ENCODE measurements around the gene CDKAL1.
"Not testable (repeated sequence)": the region's sequence is repeated elsewhere in the genome, so short reads cannot be mapped to it uniquely, and the experiment has no call there.

The CDKAL1 gene

GRCh38 chr6:21173031-21173430 is 638.8 kb downstream of the CDKAL1 start:
- no peak for DNase-seq (ENCODE audit: low read depth in 2 of 2)

- DNase-seq (ENCODE audit: low read depth in 2 of 2) = no peak
Measured at GRCh38 chr6:21173678-21174077, 639.4 kb downstream of the CDKAL1 start.

GRCh38 chr6:21176197-21176596 is 641.9 kb downstream of the CDKAL1 start:
- DNase-seq (ENCODE audit: low read depth in 2 of 2) = no peak

GRCh38 chr6:21180155-21180554 is 645.9 kb downstream of the CDKAL1 start:
- no peak for DNase-seq (ENCODE audit: low read depth in 2 of 2)

- DNase-seq (ENCODE audit: low read depth in 2 of 2) = no peak
Measured at GRCh38 chr6:21180800-21181337, 646.6 kb downstream of the CDKAL1 start.

GRCh38 chr6:21181866-21182265 is 647.6 kb downstream of the CDKAL1 start:
- DNase-seq (ENCODE audit: low read depth in 2 of 2) = no peak

GRCh38 chr6:21182589-21182988 is 648.3 kb downstream of the CDKAL1 start:
- DNase-seq (ENCODE audit: low read depth in 2 of 2) = no peak

- no peak for DNase-seq (ENCODE audit: low read depth in 2 of 2)
Measured at GRCh38 chr6:21185861-21186478, 651.7 kb downstream of the CDKAL1 start.

- DNase-seq (ENCODE audit: low read depth in 2 of 2) = no peak
Measured at GRCh38 chr6:21186479-21187055, 652.3 kb downstream of the CDKAL1 start.

GRCh38 chr6:21187485-21187884 is 653.2 kb downstream of the CDKAL1 start:
- DNase-seq (ENCODE audit: low read depth in 2 of 2) = no peak

- no peak for DNase-seq (ENCODE audit: low read depth in 2 of 2)
Measured at GRCh38 chr6:21188505-21189223, 654.4 kb downstream of the CDKAL1 start.

GRCh38 chr6:21189759-21190158 is 655.5 kb downstream of the CDKAL1 start:
- no peak for DNase-seq (ENCODE audit: low read depth in 2 of 2)

GRCh38 chr6:21190701-21191100 is 656.4 kb downstream of the CDKAL1 start:
- DNase-seq (ENCODE audit: low read depth in 2 of 2) = no peak

GRCh38 chr6:21193790-21194475 is 659.7 kb downstream of the CDKAL1 start:
- no peak for DNase-seq (ENCODE audit: low read depth in 2 of 2)

- DNase-seq (ENCODE audit: low read depth in 2 of 2) = not testable (repeated sequence)
Measured at GRCh38 chr6:21195301-21195700, 661.0 kb downstream of the CDKAL1 start.

- no peak for DNase-seq (ENCODE audit: low read depth in 2 of 2)
Measured at GRCh38 chr6:21198032-21198640, 663.9 kb downstream of the CDKAL1 start.

- DNase-seq (ENCODE audit: low read depth in 2 of 2) = no peak
Measured at GRCh38 chr6:21199262-21199661, 665.0 kb downstream of the CDKAL1 start.

GRCh38 chr6:21200134-21200870 is 666.0 kb downstream of the CDKAL1 start:
- no peak for DNase-seq (ENCODE audit: low read depth in 2 of 2)

GRCh38 chr6:21201187-21201586 is 666.9 kb downstream of the CDKAL1 start:
- DNase-seq (ENCODE audit: low read depth in 2 of 2) = no peak

GRCh38 chr6:21201637-21202350 is 667.5 kb downstream of the CDKAL1 start:
- no peak for DNase-seq (ENCODE audit: low read depth in 2 of 2)

GRCh38 chr6:21202521-21202920 is 668.3 kb downstream of the CDKAL1 start:
- DNase-seq (ENCODE audit: low read depth in 2 of 2) = no peak
